ENCODE results near the gene DUOXA2.

DNA sequence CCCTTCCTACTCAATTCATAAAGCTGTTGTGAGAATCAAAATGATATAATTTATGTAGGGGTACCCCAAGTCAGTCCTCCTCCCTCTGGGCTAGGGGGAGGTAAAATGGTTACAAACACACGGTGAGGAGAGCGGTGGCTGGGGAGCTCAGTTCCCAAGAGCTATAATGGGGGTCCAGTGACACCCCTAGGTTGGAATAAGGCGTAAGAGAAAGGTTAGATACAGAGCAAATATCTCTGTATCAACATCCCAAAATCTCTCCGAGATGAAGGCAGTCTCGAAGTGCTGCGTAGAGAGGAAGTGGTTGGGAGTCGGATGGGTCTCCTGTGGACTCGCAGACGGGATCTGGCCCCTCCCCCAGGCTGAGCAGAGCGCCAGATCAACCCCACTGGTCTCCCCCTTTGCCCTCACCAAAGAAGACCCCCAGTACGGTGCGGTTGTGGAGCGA lies 2.0 kb upstream of the DUOXA2 start:
- no peak for TF ChIP-seq CTCF (IDR thresholded peaks at IDR 0.05)
- TF ChIP-seq, protein P1, sequence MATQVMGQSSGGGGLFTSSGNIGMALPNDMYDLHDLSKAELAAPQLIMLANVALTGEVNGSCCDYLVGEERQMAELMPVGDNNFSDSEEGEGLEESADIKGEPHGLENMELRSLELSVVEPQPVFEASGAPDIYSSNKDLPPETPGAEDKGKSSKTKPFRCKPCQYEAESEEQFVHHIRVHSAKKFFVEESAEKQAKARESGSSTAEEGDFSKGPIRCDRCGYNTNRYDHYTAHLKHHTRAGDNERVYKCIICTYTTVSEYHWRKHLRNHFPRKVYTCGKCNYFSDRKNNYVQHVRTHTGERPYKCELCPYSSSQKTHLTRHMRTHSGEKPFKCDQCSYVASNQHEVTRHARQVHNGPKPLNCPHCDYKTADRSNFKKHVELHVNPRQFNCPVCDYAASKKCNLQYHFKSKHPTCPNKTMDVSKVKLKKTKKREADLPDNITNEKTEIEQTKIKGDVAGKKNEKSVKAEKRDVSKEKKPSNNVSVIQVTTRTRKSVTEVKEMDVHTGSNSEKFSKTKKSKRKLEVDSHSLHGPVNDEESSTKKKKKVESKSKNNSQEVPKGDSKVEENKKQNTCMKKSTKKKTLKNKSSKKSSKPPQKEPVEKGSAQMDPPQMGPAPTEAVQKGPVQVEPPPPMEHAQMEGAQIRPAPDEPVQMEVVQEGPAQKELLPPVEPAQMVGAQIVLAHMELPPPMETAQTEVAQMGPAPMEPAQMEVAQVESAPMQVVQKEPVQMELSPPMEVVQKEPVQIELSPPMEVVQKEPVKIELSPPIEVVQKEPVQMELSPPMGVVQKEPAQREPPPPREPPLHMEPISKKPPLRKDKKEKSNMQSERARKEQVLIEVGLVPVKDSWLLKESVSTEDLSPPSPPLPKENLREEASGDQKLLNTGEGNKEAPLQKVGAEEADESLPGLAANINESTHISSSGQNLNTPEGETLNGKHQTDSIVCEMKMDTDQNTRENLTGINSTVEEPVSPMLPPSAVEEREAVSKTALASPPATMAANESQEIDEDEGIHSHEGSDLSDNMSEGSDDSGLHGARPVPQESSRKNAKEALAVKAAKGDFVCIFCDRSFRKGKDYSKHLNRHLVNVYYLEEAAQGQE (IDR thresholded peaks at IDR 0.05; ENCODE audit: insufficient read depth in 1 of 2, low read depth in 2 of 2, low read length in 1 of 2), result no peak
- no peak for TF ChIP-seq TCF7L2 (IDR thresholded peaks at IDR 0.05; ENCODE audit: low read depth, low read length)
- TF ChIP-seq POLR2AphosphoS5 (IDR thresholded peaks at IDR 0.05; ENCODE audit: low read depth, low read length), result no peak
- TF ChIP-seq SIN3A (IDR thresholded peaks at IDR 0.05; ENCODE audit: borderline replicate concordance, insufficient read depth, low read depth, low read length), result no peak

Data from Panc1 (cell line).